Peyer's patch (tissue), 4 donors: ENCODE measurements around the gene ITPKB. TPM values are rescaled to one million over a fixed set of nuclear protein-coding genes. Genes with fewer than 3 reads are reported as not detected.
A peak's percentile ranks its signal among the peaks of the same experiment; 100 is the strongest.

ENCODE experiments used
- DNase-seq, 3 donors: peaks; one replicate each; pipeline ENCODE4 v3.0.0-alpha.2; 2017 to 2019
- H3K27ac ChIP-seq, 4 donors: fragments of 200-600 bp; sonication (generic); one replicate each; pipeline ENCODE4 v1.5.1; 2016 to 2019
- H3K27me3 ChIP-seq, 2 donors: fragments of 200-600 bp; sonication (generic); one replicate each; pipeline ENCODE4 v1.5.1; 2019
- H3K36me3 ChIP-seq, 3 donors: fragments of 200-600 bp; sonication (generic); one replicate each; pipeline ENCODE4 v1.5.1; 2016 to 2019
- H3K4me1 ChIP-seq, 4 donors: fragments of 200-600 bp; sonication (generic); one replicate each; pipeline ENCODE4 v1.5.1; 2016 to 2019
- H3K4me3 ChIP-seq, 4 donors: fragments of 200-600 bp; sonication (generic); 1 replicate in 3 of 4; 2 replicates in 1 of 4; pipeline ENCODE4 v1.5.1; 2016 to 2019; ENCODE audit warnings: mild to moderate bottlenecking in 1 of 4
- H3K9me3 ChIP-seq, 4 donors: fragments of 200-600 bp; sonication (generic); one replicate each; pipeline ENCODE4 v1.5.1; 2016 to 2019; ENCODE audit warnings: mild to moderate bottlenecking in 1 of 4
- POLR2A ChIP-seq, 2 donors: fragments of 450-650 bp; IDR thresholded peaks; one replicate each; pipeline ENCODE4 v1.5.1; 2017; ENCODE audit warnings: antibody characterized with exemption in 2 of 2, mild to moderate bottlenecking in 2 of 2, moderate library complexity in 2 of 2
- total RNA-seq, 4 donors: library from RNA; depleted of rRNA; stranded (reverse); fragments of >200 nt; gene quantifications; one replicate each; pipeline ENCODE4 v1.1.0, GENCODE V29; 2016
- TF ChIP-seq, protein P1 (sequence below), 6 experiments: fragments of 450-650 bp in 4 of 6; fragments of 200-600 bp in 2 of 6; sonication (generic) in 1 of 6; IDR thresholded peaks; one replicate each; pipeline ENCODE4 v1.5.1; 2017 to 2019; ENCODE audit warnings: antibody characterized with exemption in 6 of 6, mild to moderate bottlenecking in 3 of 6, moderate library complexity in 1 of 6

ITPKB gene
- total RNA-seq, 4 donors from 2014 or later, result 9.5 to 36.3 (median 23.0) TPM

DNA sequence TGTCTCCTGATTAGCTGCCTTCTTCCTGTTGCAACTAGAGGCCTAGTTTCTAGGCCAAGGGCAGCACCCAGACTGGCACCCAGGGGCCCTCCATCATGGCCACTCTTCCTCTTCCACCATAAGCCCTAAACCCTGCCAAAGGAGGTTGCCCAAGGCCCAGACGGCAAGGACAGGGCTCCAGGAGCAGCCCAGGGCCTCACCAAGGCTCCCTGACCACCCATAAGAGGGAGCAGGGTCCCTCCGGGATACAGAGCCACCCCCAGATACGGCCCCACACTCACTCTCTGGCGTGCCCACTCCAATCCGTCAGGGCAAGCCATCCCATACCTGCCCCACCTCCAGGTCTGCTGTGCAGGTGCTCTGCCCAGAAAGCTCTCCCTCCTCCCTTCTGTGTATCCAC, 79.9 kb downstream of the ITPKB start:
- DNase-seq, result no peak
- H3K9me3 ChIP-seq, result no peaks in the 10 kb centered on the region
- H3K4me3 ChIP-seq, result no peak overlapping the region
- peaks cover 8 to 89% (median 63%) of the 10 kb centered on the region in 4 donors for H3K4me1 ChIP-seq
- no peaks in the 10 kb centered on the region for H3K27me3 ChIP-seq
- TF ChIP-seq, protein P1, sequence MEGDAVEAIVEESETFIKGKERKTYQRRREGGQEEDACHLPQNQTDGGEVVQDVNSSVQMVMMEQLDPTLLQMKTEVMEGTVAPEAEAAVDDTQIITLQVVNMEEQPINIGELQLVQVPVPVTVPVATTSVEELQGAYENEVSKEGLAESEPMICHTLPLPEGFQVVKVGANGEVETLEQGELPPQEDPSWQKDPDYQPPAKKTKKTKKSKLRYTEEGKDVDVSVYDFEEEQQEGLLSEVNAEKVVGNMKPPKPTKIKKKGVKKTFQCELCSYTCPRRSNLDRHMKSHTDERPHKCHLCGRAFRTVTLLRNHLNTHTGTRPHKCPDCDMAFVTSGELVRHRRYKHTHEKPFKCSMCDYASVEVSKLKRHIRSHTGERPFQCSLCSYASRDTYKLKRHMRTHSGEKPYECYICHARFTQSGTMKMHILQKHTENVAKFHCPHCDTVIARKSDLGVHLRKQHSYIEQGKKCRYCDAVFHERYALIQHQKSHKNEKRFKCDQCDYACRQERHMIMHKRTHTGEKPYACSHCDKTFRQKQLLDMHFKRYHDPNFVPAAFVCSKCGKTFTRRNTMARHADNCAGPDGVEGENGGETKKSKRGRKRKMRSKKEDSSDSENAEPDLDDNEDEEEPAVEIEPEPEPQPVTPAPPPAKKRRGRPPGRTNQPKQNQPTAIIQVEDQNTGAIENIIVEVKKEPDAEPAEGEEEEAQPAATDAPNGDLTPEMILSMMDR (IDR thresholded peaks at IDR 0.05), result no peak
- TF ChIP-seq POLR2A (IDR thresholded peaks at IDR 0.05), result no peak
- H3K27ac ChIP-seq, result peak overlapping the region in 2 of 4 donors; percentile 31 to 82
- no peaks in the 10 kb centered on the region for H3K36me3 ChIP-seq

DNA sequence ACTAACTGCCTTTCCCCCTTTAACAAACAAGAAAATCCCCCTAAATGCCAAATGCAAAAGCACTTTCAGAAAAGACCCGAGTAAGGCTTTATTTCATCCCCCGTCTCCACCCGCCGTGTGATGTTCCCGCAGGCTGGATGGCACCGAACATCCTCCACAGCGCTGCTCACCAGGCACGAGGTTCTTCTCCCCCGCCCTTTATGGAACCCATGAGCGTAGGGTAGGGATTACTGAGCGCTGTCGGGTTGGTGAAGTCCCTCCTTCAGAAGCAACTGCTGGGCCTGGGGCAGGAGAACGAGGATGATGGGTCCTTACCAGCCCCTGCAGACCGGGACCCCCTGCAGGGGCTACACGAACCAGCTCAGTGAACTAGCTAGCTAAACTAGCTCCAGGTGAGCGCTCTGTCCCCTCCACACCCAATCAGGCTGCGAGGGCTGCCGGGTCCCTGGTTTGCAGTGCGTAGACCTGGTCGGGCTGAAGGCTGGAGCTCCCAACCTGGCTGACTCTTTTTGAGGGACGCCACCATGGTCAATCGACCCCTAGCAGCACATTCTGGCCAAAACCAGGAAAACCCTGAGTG, 80.4 kb downstream of the ITPKB start:
- peaks cover 8 to 89% (median 63%) of the 10 kb centered on the region in 4 donors for H3K4me1 ChIP-seq
- H3K27ac ChIP-seq, result peak overlapping the region in 2 of 4 donors; percentile 31 to 82
- TF ChIP-seq, protein P1 (IDR thresholded peaks at IDR 0.05), result no peak
- H3K27me3 ChIP-seq, result no peaks in the 10 kb centered on the region
- peak in 1 of 3 donors; percentile 38 for DNase-seq
- no peaks in the 10 kb centered on the region for H3K9me3 ChIP-seq
- no peaks in the 10 kb centered on the region for H3K36me3 ChIP-seq
- no peak overlapping the region for H3K4me3 ChIP-seq

DNA sequence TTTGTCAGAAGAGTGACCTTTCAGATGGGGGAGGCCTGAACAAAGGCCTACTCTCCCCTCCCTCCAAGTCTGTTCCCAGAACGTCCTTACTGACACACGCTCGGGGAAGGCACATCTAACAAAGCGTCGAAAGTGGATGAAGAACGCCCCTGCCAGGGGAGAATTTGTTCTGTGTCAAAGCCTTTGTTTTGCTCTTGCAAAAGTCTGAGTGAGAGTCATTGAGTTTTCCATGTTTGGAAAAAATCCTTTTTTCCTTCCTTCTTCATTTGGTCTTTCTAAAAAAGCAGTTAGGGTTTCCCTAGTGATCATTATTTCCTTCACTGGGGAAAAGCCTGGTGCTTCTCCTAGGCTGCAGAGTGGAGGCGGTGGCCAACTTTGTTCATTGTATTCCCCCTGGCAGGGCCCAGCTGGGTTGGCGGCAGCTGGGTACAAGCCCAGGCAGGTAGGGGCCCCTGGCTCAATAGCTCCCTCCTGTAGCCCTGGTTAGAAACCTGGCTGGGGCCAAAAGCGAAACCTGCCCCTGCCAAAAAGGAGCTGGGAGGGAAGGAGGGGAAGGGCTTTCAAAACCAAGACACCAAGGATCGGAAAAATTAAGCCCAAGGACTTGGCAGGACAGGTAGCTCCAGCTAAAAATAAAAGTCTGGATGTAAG, 81.1 kb downstream of the ITPKB start:
- no peaks in the 10 kb centered on the region for H3K27me3 ChIP-seq
- DNase-seq, result peak in 1 of 3 donors; percentile 26

DNA sequence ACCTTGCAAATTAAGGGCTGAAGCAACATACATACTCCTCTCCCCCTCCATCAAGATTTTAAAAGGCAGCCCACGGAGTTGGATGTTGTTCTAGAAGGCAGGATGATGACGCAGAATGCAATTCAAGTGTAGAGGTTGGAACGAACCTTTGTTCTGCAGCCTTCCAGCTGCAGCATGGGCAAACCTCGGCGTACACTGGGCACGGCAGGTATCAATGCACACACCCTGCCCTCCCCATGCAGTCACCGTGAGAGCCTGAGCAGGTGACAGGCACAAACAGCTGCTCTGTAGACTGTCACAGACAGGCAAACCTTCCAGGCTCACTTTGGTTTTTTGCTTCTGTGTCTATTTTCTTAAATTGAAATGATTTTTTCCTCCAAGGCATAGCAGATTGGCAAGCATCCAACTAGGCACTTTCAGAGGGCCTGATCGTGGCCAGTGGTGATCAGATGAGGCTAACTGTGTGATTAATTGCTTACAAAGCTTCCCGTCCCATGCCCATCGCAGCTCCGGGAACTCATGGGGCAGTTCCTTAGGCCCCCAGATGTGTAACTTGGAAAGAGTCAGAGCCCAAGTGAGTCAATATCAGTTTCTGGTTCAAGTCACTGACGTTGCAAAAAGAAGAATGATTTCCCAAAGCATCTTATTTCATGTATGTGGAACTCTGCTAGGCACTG, 82.3 kb downstream of the ITPKB start:
- Histone ChIP-seq H3K27ac (peak overlapping the region in 1 of 4 donors; percentile 45), H3K27me3 (no peaks in the 10 kb centered on the region), H3K9me3 (no peaks in the 10 kb centered on the region), H3K4me3 (no peak overlapping the region), H3K36me3 (no peaks in the 10 kb centered on the region), H3K4me1 (peaks cover 8 to 76% (median 62%) of the 10 kb centered on the region in 4 donors)
- TF ChIP-seq, protein P1 (IDR thresholded peaks at IDR 0.05), result no peak
- peak in 1 of 2 donors; percentile 34 for TF ChIP-seq POLR2A (IDR thresholded peaks at IDR 0.05)
- peak in 2 of 3 donors; percentile 76 to 77 for DNase-seq

More for the DNA sequence above, 81.1 kb downstream of the ITPKB start:
- Histone ChIP-seq H3K4me1 (peaks cover 8 to 89% (median 66%) of the 10 kb centered on the region in 4 donors), H3K36me3 (no peaks in the 10 kb centered on the region), H3K9me3 (no peaks in the 10 kb centered on the region), H3K4me3 (no peak overlapping the region), H3K27ac (peak overlapping the region in 2 of 4 donors; percentile 22 to 82)
- no peak for TF ChIP-seq POLR2A (IDR thresholded peaks at IDR 0.05)
- TF ChIP-seq, protein P1 (IDR thresholded peaks at IDR 0.05), result no peak

DNA sequence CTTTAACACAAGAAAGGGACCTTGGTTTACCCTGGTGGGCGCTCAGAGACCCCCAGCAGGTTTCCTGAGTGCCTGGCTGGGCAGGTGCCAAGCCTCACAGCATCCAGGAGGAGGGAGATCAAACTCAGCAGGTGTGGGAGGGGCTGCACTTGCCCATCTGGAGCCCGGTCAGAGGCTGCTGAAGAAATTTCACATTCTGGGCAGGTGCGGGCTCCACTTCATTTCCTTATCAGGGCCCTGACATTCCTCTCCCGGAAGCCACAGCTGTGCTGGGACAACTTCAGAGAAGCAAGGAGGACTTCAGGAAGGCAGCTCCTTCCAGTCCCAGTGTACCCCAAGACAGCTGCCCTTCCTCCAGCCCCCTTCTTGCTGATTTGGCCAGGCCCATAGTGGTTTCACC, 82.9 kb downstream of the ITPKB start:
- TF ChIP-seq, protein P1 (IDR thresholded peaks at IDR 0.05), result no peak
- no peak for TF ChIP-seq POLR2A (IDR thresholded peaks at IDR 0.05)
- no peak for DNase-seq
- Histone ChIP-seq H3K9me3 (no peaks in the 10 kb centered on the region), H3K27ac (peak overlapping the region in 1 of 4 donors; percentile 45), H3K36me3 (no peaks in the 10 kb centered on the region), H3K27me3 (no peaks in the 10 kb centered on the region), H3K4me3 (no peak overlapping the region), H3K4me1 (peaks cover 8 to 72% (median 56%) of the 10 kb centered on the region in 4 donors)
